Neuronal stem cell (in vitro differentiated cells): ENCODE data around the gene SPATS2L.

Experiments used
- DNase-seq: peaks from one replicate; pipeline ENCODE4 v3.0.0-alpha.2; 2013; ENCODE audit warnings: low spot score
- H2AFZ ChIP-seq: one replicate; pipeline ENCODE4 v1.6.1; 2013; ENCODE audit warnings: mild to moderate bottlenecking, low read length, inconsistent platforms
- H2AK5ac ChIP-seq: 2 replicates; pipeline ENCODE4 v1.6.1; 2013; ENCODE audit warnings: low read depth, mild to moderate bottlenecking, inconsistent platforms, low read length, moderate library complexity, mixed read lengths
- H2BK120ac ChIP-seq: 2 replicates; pipeline ENCODE4 v1.6.1; 2013; ENCODE audit warnings: low read depth, mild to moderate bottlenecking, inconsistent platforms, low read length, moderate library complexity, mixed read lengths
- H2BK12ac ChIP-seq: one replicate; pipeline ENCODE4 v1.6.1; 2013; ENCODE audit warnings: low read length, inconsistent platforms
- H2BK15ac ChIP-seq: 2 replicates; pipeline ENCODE4 v1.6.1; 2013; ENCODE audit warnings: mild to moderate bottlenecking, low read length, inconsistent platforms, mixed read lengths
- H2BK5ac ChIP-seq: one replicate; pipeline ENCODE4 v1.6.1; 2013; ENCODE audit warnings: inconsistent platforms, mild to moderate bottlenecking, low read length, moderate library complexity
- H3K14ac ChIP-seq: one replicate; pipeline ENCODE4 v1.6.1; 2013; ENCODE audit warnings: low read length, inconsistent platforms
- H3K18ac ChIP-seq: 2 replicates; pipeline ENCODE4 v1.6.1; 2013; ENCODE audit warnings: low read length, inconsistent platforms
- H3K23ac ChIP-seq: 2 replicates; pipeline ENCODE4 v1.6.1; 2013; ENCODE audit warnings: low read depth, mild to moderate bottlenecking, mixed read lengths, low read length, inconsistent platforms; ENCODE audit not compliant: poor library complexity
- H3K27ac ChIP-seq: replicated peaks from 3 replicates; pipeline ENCODE4 v1.5.1; 2013; ENCODE audit warnings: low read length, inconsistent platforms
- H3K27me3 ChIP-seq, 3 experiments: 2 replicates each; pipeline ENCODE4 v1.6.1; 2013; ENCODE audit warnings: low read length in 3 of 3, mild to moderate bottlenecking in 2 of 3, inconsistent platforms in 1 of 3, low read depth in 1 of 3, mixed read lengths in 1 of 3, moderate library complexity in 1 of 3; ENCODE audit not compliant: control insufficient read depth in 3 of 3, insufficient read depth in 3 of 3
- H3K36me3 ChIP-seq, 2 donors: replicated peaks in 1 of 2; 2 replicates each; pipeline ENCODE4 v1.6.1; 2013; ENCODE audit warnings: low read length in 2 of 2; ENCODE audit not compliant: control insufficient read depth in 2 of 2, insufficient read depth in 2 of 2
- H3K4ac ChIP-seq: 2 replicates; pipeline ENCODE4 v1.6.1; 2013; ENCODE audit warnings: inconsistent platforms, mild to moderate bottlenecking, low read length, moderate library complexity
- H3K4me1 ChIP-seq, 2 donors: 1 replicate in 1 of 2; 2 replicates in 1 of 2; pipeline ENCODE4 v1.6.1; 2013; ENCODE audit warnings: low read length in 2 of 2, low read depth in 1 of 2; ENCODE audit not compliant: control insufficient read depth in 2 of 2, insufficient read depth in 1 of 2
- H3K4me2 ChIP-seq: one replicate; pipeline ENCODE4 v1.6.1; 2013; ENCODE audit warnings: mild to moderate bottlenecking, low read length, inconsistent platforms; ENCODE audit not compliant: insufficient read depth, poor library complexity, severe bottlenecking
- H3K4me3 ChIP-seq, 2 donors: 2 replicates each; pipeline ENCODE4 v1.5.1; 2013; ENCODE audit warnings: low read length in 2 of 2, mild to moderate bottlenecking in 2 of 2, inconsistent platforms in 1 of 2, moderate library complexity in 1 of 2
- H3K79me1 ChIP-seq: one replicate; pipeline ENCODE4 v1.6.1; 2013; ENCODE audit warnings: low read depth, mild to moderate bottlenecking, inconsistent platforms, low read length, moderate library complexity
- H3K9ac ChIP-seq: one replicate; pipeline ENCODE4 v1.6.1; 2013; ENCODE audit warnings: mild to moderate bottlenecking, low read depth, low read length, inconsistent platforms; ENCODE audit not compliant: poor library complexity
- H3K9me3 ChIP-seq, 2 donors: replicated peaks in 1 of 2; 2 replicates each; pipeline versions ENCODE3 to v1.6.1; 2013; ENCODE audit warnings: low read length in 2 of 2, mild to moderate bottlenecking in 2 of 2, inconsistent platforms in 1 of 2, low read depth in 1 of 2, mixed read lengths in 1 of 2, moderate library complexity in 1 of 2; ENCODE audit not compliant: control insufficient read depth in 2 of 2, insufficient read depth in 1 of 2
- H4K8ac ChIP-seq: one replicate; pipeline ENCODE4 v1.6.1; 2013; ENCODE audit warnings: low read depth, mild to moderate bottlenecking, inconsistent platforms, low read length, moderate library complexity
- H4K91ac ChIP-seq: one replicate; pipeline ENCODE4 v1.6.1; 2013; ENCODE audit warnings: low read length, low read depth, mild to moderate bottlenecking, inconsistent platforms; ENCODE audit not compliant: poor library complexity
- WGBS, 2 donors: extraction: QIAGEN DNeasy Blood & Tissue Kit; methylation state at CpG; one replicate each; pipeline ENCODE4 v1.1.7; 2013; ENCODE audit warnings: missing lambda C conversion rate in 2 of 2, mixed read lengths in 1 of 2; ENCODE audit not compliant: insufficient read length in 2 of 2, insufficient replicate concordance in 1 of 2; ENCODE audit errors: extremely low coverage in 2 of 2; 5-methylcytosine and 5-hydroxymethylcytosine counted together

The SPATS2L gene

DNA sequence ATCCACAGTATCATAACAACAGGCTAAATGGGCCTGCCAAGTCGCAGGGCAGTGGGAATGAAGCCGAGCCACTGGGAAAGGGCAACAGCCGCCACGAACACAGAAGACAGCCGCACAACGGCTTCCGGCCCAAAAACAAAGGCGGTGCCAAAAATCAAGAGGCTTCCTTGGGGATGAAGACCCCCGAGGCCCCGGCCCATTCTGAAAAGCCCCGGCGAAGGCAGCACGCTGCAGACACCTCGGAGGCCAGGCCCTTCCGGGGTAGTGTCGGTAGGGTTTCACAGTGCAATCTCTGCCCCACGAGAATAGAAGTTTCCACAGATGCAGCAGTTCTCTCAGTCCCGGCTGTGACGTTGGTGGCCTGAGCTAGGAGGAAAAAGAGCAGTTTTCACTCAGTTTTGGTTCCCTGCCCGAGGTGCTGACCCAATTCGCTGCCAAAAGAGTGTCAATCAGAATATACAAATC, 171.2 kb downstream of the SPATS2L start:
- Histone ChIP-seq H2AFZ (no peak overlapping the region), H2BK15ac (no peak overlapping the region), H4K91ac (no peak overlapping the region), H3K23ac (no peak overlapping the region), H4K8ac (no peak overlapping the region), H3K4ac (no peak overlapping the region), H2BK120ac (no peak overlapping the region), H2BK12ac (no peak overlapping the region), H3K27me3 (no peaks in the 10 kb centered on the region), H2AK5ac (no peak overlapping the region), H3K27ac (no peak overlapping the region), H3K36me3 (peaks cover 0 to 65% of the 10 kb centered on the region in 2 donors), H3K9ac (no peak overlapping the region), H3K14ac (no peak overlapping the region), H3K4me2 (no peak overlapping the region), H3K4me1 (peaks cover 7 to 8% of the 10 kb centered on the region in 2 donors), H3K9me3 (no peaks in the 10 kb centered on the region), H2BK5ac (no peak overlapping the region), H3K4me3 (peak overlapping the region in 1 of 2 donors; percentile 60), H3K79me1 (no peaks in the 10 kb centered on the region), H3K18ac (no peak overlapping the region)
- no peak for DNase-seq
- no CpG with 5 or more reads among the region's 21 CpGs for WGBS, 2 donors

GRCh38 chr2:200479692-200480265, 173.3 kb downstream of the SPATS2L start:
- no peak overlapping the region for H2BK5ac ChIP-seq
- H3K4me1 ChIP-seq = peaks cover 7 to 8% of the 10 kb centered on the region in 2 donors
- H2AFZ ChIP-seq = no peak overlapping the region
- H2AK5ac ChIP-seq = no peak overlapping the region
- no peak overlapping the region for H2BK120ac ChIP-seq
- no peak overlapping the region for H3K4ac ChIP-seq
- H3K9me3 ChIP-seq = no peaks in the 10 kb centered on the region
- H3K18ac ChIP-seq = no peak overlapping the region
- H3K9ac ChIP-seq = no peak overlapping the region
- no peak overlapping the region for H3K27ac ChIP-seq
- no peak overlapping the region for H4K8ac ChIP-seq
- no peak overlapping the region for H2BK15ac ChIP-seq
- DNase-seq = no peak
- H3K79me1 ChIP-seq = no peaks in the 10 kb centered on the region
- H3K4me3 ChIP-seq = no peak overlapping the region
- H3K27me3 ChIP-seq = no peaks in the 10 kb centered on the region
- no peak overlapping the region for H2BK12ac ChIP-seq
- H3K23ac ChIP-seq = no peak overlapping the region
- no CpG with 5 or more reads among the region's 8 CpGs for WGBS, 2 donors
- H3K14ac ChIP-seq = no peak overlapping the region
- H3K36me3 ChIP-seq = peaks cover 0 to 49% of the 10 kb centered on the region in 2 donors
- H4K91ac ChIP-seq = no peak overlapping the region
- H3K4me2 ChIP-seq = no peak overlapping the region

DNA sequence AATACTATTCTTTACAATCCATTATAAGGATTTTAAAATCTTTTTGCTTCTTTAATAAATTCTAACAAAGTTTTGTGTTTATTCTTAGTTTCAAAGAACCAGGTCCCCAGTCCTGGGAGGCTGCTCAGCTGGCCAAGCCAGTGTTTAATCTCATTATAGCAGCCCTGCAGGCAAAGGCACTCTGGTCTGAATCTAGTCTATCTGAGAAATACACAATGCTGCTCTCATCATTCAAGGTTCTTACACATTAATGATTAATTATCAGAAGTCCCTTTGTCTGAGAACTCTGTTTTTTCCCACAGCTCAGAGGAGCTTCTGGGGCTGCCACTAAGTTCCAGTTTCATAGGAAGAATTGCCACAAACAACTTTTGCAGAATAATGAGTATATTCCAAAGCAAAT, 175.7 kb downstream of the SPATS2L start:
- no peak overlapping the region for H2BK12ac ChIP-seq
- no peak overlapping the region for H4K91ac ChIP-seq
- H2BK120ac ChIP-seq = no peak overlapping the region
- H3K27ac ChIP-seq = no peak overlapping the region
- H3K4me1 ChIP-seq = peaks cover 2% of the 10 kb centered on the region in 2 donors
- no peaks in the 10 kb centered on the region for H3K79me1 ChIP-seq
- H3K4me3 ChIP-seq = no peak overlapping the region
- no peak overlapping the region for H2BK5ac ChIP-seq
- H4K8ac ChIP-seq = no peak overlapping the region
- no peak overlapping the region for H3K14ac ChIP-seq
- H3K27me3 ChIP-seq = no peaks in the 10 kb centered on the region
- no peak overlapping the region for H3K9ac ChIP-seq
- H3K18ac ChIP-seq = no peak overlapping the region
- DNase-seq = no peak
- H3K9me3 ChIP-seq = no peaks in the 10 kb centered on the region
- peaks cover 0 to 27% of the 10 kb centered on the region in 2 donors for H3K36me3 ChIP-seq
- H2AFZ ChIP-seq = no peak overlapping the region
- no peak overlapping the region for H3K4ac ChIP-seq
- no peak overlapping the region for H2AK5ac ChIP-seq
- no peak overlapping the region for H3K23ac ChIP-seq
- no peak overlapping the region for H2BK15ac ChIP-seq
- no peak overlapping the region for H3K4me2 ChIP-seq

DNA sequence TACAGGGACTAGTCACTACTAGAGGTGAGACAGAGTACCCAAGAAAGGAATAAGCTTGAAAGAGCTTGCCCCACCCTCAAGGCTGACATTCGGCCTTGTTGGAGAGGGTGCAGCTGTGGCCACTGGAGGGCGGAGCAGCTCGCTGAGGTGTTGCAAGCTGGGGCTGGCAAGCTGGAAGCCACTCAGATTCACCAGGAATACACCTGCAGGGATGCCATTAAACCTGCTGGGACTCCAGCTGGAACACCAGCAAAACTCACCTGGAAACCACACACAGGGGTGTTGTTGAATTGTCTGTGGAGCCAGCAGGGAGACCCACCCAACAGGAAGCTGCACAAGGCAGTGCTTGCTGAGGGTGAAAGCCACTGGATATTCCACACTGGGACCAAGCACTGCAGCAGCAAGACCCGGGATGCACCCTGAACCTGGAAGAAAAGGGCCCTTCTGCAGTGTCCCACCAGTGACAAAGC, 177.3 kb downstream of the SPATS2L start:
- Histone ChIP-seq H3K18ac (no peak overlapping the region), H3K79me1 (no peaks in the 10 kb centered on the region), H4K91ac (no peak overlapping the region), H3K14ac (no peak overlapping the region), H3K36me3 (peaks cover 0 to 11% of the 10 kb centered on the region in 2 donors), H3K4ac (no peak overlapping the region), H3K4me1 (peaks cover 2% of the 10 kb centered on the region in 2 donors), H3K23ac (no peak overlapping the region), H3K9ac (no peak overlapping the region), H2BK12ac (no peak overlapping the region), H2BK15ac (no peak overlapping the region), H2BK5ac (no peak overlapping the region), H3K27me3 (no peaks in the 10 kb centered on the region), H2AFZ (no peak overlapping the region), H3K27ac (no peak overlapping the region), H3K4me3 (no peak overlapping the region), H2BK120ac (no peak overlapping the region), H3K4me2 (no peak overlapping the region), H2AK5ac (no peak overlapping the region), H4K8ac (no peak overlapping the region), H3K9me3 (no peaks in the 10 kb centered on the region)
- no peak for DNase-seq
- no CpG with 5 or more reads among the region's 4 CpGs for WGBS, 2 donors
